Cardiac muscle cell (in vitro differentiated cells and primary cell): ENCODE measurements around the gene BABAM1. TPM values are rescaled to one million over a fixed set of nuclear protein-coding genes. Genes with fewer than 3 reads are reported as not detected.

Experiments used
- DNase-seq, 2 donors: peaks; one replicate each; pipeline versions ENCODE4 v3.0.0 to v3.0.0-alpha.2; 2010 to 2017; ENCODE audit warnings: low read depth in 1 of 2, low spot score in 1 of 2
- H3K27ac ChIP-seq: fragments of 200-600 bp; sonication (generic); 2 replicates; pipeline ENCODE4 v1.5.1; 2016
- H3K27me3 ChIP-seq: fragments of 200-600 bp; sonication (generic); 2 replicates; pipeline ENCODE4 v1.6.0; 2016; ENCODE audit warnings: control low read depth
- H3K36me3 ChIP-seq: fragments of 200-600 bp; sonication (generic); 2 replicates; pipeline ENCODE4 v1.5.1; 2016; ENCODE audit warnings: control low read depth
- H3K4me1 ChIP-seq: fragments of 200-600 bp; sonication (generic); 2 replicates; pipeline ENCODE4 v1.8.1; 2017; ENCODE audit warnings: low read depth, mild to moderate bottlenecking, mixed run types
- H3K4me3 ChIP-seq: fragments of 200-600 bp; sonication (generic); 2 replicates; pipeline ENCODE4 v1.5.1; 2016; ENCODE audit warnings: mild to moderate bottlenecking
- H3K9me3 ChIP-seq: fragments of 200-600 bp; sonication (generic); 2 replicates; pipeline ENCODE4 v1.5.1; 2017; ENCODE audit warnings: low read depth, mild to moderate bottlenecking, control low read depth
- polyA plus RNA-seq: library from polyadenylated mRNA; unstranded; fragments of >200 nt; fragmentation: Nextera tagmentation; extraction: Ambion mirVana; gene quantifications from 2 replicates; pipeline ENCODE4 v1.2.1, GENCODE V29; 2016
- total RNA-seq: library from RNA; depleted of rRNA; stranded (reverse); fragments of >200 nt; gene quantifications from 2 replicates; pipeline ENCODE4 v1.2.3, GENCODE V29; 2016
- TF ChIP-seq, protein P1 (sequence below): IDR thresholded peaks from 2 replicates; pipeline ENCODE4 v1.5.1; 2012; ENCODE audit warnings: low read depth, mild to moderate bottlenecking, low read length

The BABAM1 gene
- total and polyA plus RNA-seq, 2 experiments from 2014 or later = 136 to 141 TPM

DNA sequence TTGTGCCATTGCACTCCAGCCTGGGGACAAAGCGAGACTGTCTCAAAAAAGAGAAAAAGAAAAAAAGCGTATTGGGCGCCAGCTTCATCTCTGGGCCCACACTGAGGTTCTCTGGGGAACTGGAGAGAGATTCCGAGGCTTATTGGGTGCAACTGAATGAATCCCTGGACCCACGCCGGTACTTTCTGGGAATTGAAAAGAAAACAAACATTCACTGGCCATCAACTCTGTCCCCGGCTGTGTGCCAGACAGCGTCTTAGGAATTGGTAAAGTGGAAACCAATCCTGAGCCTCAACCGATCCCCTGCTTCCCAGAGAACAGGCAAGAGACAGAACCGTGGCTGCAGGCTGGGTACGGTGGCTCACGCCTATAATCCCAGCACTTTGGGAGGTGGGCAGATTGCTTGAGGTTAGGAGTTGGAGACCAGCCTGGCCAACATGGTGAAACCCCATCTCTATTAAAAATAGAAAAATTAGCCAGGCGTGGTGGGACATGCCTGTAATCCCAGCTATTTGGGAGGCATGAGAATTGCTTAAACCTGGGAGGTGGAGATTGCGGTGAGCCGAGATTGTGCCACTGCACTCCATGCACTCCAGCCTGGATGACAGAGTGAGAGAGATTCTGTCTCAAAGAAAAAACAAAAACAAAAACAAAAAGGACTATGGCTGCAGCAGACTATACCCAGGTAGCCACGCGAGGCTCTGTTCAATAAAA lies 58.8 kb downstream of the BABAM1 start:
- TF ChIP-seq, protein P1, sequence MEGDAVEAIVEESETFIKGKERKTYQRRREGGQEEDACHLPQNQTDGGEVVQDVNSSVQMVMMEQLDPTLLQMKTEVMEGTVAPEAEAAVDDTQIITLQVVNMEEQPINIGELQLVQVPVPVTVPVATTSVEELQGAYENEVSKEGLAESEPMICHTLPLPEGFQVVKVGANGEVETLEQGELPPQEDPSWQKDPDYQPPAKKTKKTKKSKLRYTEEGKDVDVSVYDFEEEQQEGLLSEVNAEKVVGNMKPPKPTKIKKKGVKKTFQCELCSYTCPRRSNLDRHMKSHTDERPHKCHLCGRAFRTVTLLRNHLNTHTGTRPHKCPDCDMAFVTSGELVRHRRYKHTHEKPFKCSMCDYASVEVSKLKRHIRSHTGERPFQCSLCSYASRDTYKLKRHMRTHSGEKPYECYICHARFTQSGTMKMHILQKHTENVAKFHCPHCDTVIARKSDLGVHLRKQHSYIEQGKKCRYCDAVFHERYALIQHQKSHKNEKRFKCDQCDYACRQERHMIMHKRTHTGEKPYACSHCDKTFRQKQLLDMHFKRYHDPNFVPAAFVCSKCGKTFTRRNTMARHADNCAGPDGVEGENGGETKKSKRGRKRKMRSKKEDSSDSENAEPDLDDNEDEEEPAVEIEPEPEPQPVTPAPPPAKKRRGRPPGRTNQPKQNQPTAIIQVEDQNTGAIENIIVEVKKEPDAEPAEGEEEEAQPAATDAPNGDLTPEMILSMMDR = no peak
- Histone ChIP-seq H3K27me3 (peaks cover 13% of the 10 kb centered on the region), H3K4me1 (peaks cover 4% of the 10 kb centered on the region), H3K36me3 (no peaks in the 10 kb centered on the region), H3K9me3 (no peaks in the 10 kb centered on the region), H3K27ac (no peak overlapping the region), H3K4me3 (no peak overlapping the region)
- no peak for DNase-seq

- peaks cover 13% of the 10 kb centered on the region for H3K27me3 ChIP-seq
- H3K27ac ChIP-seq = no peak overlapping the region
- TF ChIP-seq, protein P1 = no peak
- H3K4me1 ChIP-seq = peaks cover 4% of the 10 kb centered on the region
- H3K4me3 ChIP-seq = no peak overlapping the region
- no peaks in the 10 kb centered on the region for H3K36me3 ChIP-seq
- DNase-seq = no peak
- no peaks in the 10 kb centered on the region for H3K9me3 ChIP-seq
Observed at GRCh38 chr19:17326595-17326966, 59.3 kb downstream of the BABAM1 start.

GRCh38 chr19:17327068-17327653 lies 59.9 kb downstream of the BABAM1 start:
- H3K36me3 ChIP-seq = no peaks in the 10 kb centered on the region
- peaks cover 13% of the 10 kb centered on the region for H3K27me3 ChIP-seq
- H3K4me3 ChIP-seq = no peak overlapping the region
- H3K4me1 ChIP-seq = peaks cover 4% of the 10 kb centered on the region
- no peak overlapping the region for H3K27ac ChIP-seq
- DNase-seq = no peak
- TF ChIP-seq, protein P1 = no peak
- H3K9me3 ChIP-seq = no peaks in the 10 kb centered on the region

DNA sequence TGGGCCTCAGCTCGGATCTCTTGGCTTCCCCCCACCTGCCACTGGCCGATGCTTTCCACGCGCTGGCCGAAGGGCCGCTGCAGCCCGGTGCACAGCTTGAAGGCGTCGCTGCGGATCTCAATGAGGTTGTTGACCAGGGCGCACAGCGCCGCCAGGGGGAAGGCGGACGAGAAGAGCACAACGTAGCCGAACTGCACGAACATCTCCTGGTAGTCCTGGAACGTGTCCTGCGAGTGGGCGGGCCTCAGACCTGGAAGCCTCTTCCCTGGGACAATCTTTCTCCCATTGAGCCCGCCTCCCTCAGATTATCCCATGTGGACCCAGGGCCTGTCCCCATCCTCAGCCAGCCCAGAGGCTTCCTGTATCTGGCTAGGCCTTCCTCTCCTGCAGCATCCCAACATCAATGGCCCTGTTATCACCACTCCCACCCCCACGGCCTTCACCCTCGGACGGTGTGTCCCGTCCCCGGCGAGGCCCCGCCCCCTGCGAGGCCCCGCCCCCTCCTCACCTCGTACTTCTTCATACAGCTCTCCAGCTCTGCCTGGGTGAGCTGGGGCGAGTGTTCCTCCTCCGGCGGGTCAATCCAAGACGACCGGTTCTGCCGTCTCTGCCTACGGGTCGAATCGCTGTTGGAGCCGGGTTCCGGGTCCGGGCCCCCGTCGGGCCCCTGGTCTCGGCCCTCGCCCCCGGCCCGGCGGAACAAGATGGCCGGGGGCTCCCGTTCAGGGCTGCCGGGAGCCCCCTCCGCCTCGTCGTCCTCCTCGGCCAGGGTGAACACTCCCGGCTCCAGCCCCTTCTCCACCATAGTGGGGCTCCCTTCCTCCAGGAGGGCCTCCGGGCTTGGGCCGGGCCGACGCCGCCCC lies 60.6 kb downstream of the BABAM1 start:
- TF ChIP-seq, protein P1 = peak; percentile 64
- peak overlapping the region; percentile 43 for H3K27ac ChIP-seq

More for the DNA sequence above, 60.6 kb downstream of the BABAM1 start:
- H3K27me3 ChIP-seq = peaks cover 13% of the 10 kb centered on the region
- peaks cover 4% of the 10 kb centered on the region for H3K4me1 ChIP-seq
- DNase-seq = peak; percentile 83 to 89
- no peaks in the 10 kb centered on the region for H3K36me3 ChIP-seq
- peak overlapping the region; percentile 48 for H3K4me3 ChIP-seq
- H3K9me3 ChIP-seq = no peaks in the 10 kb centered on the region

Other genes with a start within 250 kb of the BABAM1 start
- gene CPAMD8, start 240.6 kb upstream of the BABAM1 start, total RNA-seq = 31.8 and 53.4 TPM in 2 replicates
- gene CPAMD8, start 240.6 kb upstream of the BABAM1 start, polyA plus RNA-seq = 18.1 and 27.1 TPM in 2 replicates
- gene HAUS8, start 192.0 kb upstream of the BABAM1 start, total RNA-seq = 4.1 and 14.2 TPM in 2 replicates
- gene HAUS8, start 192.0 kb upstream of the BABAM1 start, polyA plus RNA-seq = 11.5 and 16.3 TPM in 2 replicates
- gene MYO9B, start 191.7 kb upstream of the BABAM1 start, total RNA-seq = 47.9 and 50.8 TPM in 2 replicates
- 17.7 and 20.8 TPM in 2 replicates for gene MYO9B, start 191.7 kb upstream of the BABAM1 start, polyA plus RNA-seq
- 24.3 and 38.1 TPM in 2 replicates for gene USE1, start 52.1 kb upstream of the BABAM1 start, total RNA-seq
- gene USE1, start 52.1 kb upstream of the BABAM1 start, polyA plus RNA-seq = 28.5 and 47.8 TPM in 2 replicates
- gene OCEL1, start 41.2 kb upstream of the BABAM1 start, total RNA-seq = 9.3 and 14.5 TPM in 2 replicates
- 31.3 and 42.5 TPM in 2 replicates for gene OCEL1, start 41.2 kb upstream of the BABAM1 start, polyA plus RNA-seq
- gene NR2F6, start 21.5 kb upstream of the BABAM1 start, total RNA-seq = 147 and 173 TPM in 2 replicates
- 124 and 141 TPM in 2 replicates for gene NR2F6, start 21.5 kb upstream of the BABAM1 start, polyA plus RNA-seq
- 0.07 and 0.39 TPM in 2 replicates for gene USHBP1, start 2.7 kb upstream of the BABAM1 start, total RNA-seq
- gene USHBP1, start 2.7 kb upstream of the BABAM1 start, polyA plus RNA-seq = 0.56 and 2.2 TPM in 2 replicates
- 1.9 and 5.7 TPM in 2 replicates for gene ANKLE1, start 14.5 kb downstream of the BABAM1 start, total RNA-seq
- 1.1 and 3.3 TPM in 2 replicates for gene ANKLE1, start 14.5 kb downstream of the BABAM1 start, polyA plus RNA-seq
- gene ABHD8, start 36.0 kb downstream of the BABAM1 start, total RNA-seq = 41.6 and 50.6 TPM in 2 replicates
- 38.1 and 46.8 TPM in 2 replicates for gene ABHD8, start 36.0 kb downstream of the BABAM1 start, polyA plus RNA-seq
- gene MRPL34, start 38.4 kb downstream of the BABAM1 start, total RNA-seq = 274 and 304 TPM in 2 replicates
- gene MRPL34, start 38.4 kb downstream of the BABAM1 start, polyA plus RNA-seq = 172 and 184 TPM in 2 replicates
- 45.4 and 47.6 TPM in 2 replicates for gene DDA1, start 42.1 kb downstream of the BABAM1 start, total RNA-seq
- 53.3 and 55.2 TPM in 2 replicates for gene DDA1, start 42.1 kb downstream of the BABAM1 start, polyA plus RNA-seq
- 14.4 and 21.1 TPM in 2 replicates for gene ANO8, start 67.4 kb downstream of the BABAM1 start, total RNA-seq
- gene ANO8, start 67.4 kb downstream of the BABAM1 start, polyA plus RNA-seq = 2.8 and 3.6 TPM in 2 replicates
- gene GTPBP3, start 70.1 kb downstream of the BABAM1 start, total RNA-seq = 78.6 and 95.6 TPM in 2 replicates
- gene GTPBP3, start 70.1 kb downstream of the BABAM1 start, polyA plus RNA-seq = 34.9 and 53.4 TPM in 2 replicates
- gene PLVAP, start 109.9 kb downstream of the BABAM1 start, total RNA-seq = 2.1 and 4.3 TPM in 2 replicates
- 4.2 and 6.1 TPM in 2 replicates for gene PLVAP, start 109.9 kb downstream of the BABAM1 start, polyA plus RNA-seq
- 1.4 and 2.2 TPM in 2 replicates for gene CCDC194, start 126.8 kb downstream of the BABAM1 start, total RNA-seq
- 2.3 and 3.0 TPM in 2 replicates for gene CCDC194, start 126.8 kb downstream of the BABAM1 start, polyA plus RNA-seq
- gene BST2, start 138.2 kb downstream of the BABAM1 start, total RNA-seq = 69.3 and 166 TPM in 2 replicates
- gene BST2, start 138.2 kb downstream of the BABAM1 start, polyA plus RNA-seq = 91.8 and 184 TPM in 2 replicates
- 133 and 148 TPM in 2 replicates for gene MVB12A, start 152.6 kb downstream of the BABAM1 start, total RNA-seq
- gene MVB12A, start 152.6 kb downstream of the BABAM1 start, polyA plus RNA-seq = 130 and 148 TPM in 2 replicates
- 3.2 and 3.3 TPM in 2 replicates for gene TMEM221, start 181.2 kb downstream of the BABAM1 start, total RNA-seq
- gene TMEM221, start 181.2 kb downstream of the BABAM1 start, polyA plus RNA-seq = 5.7 and 6.0 TPM in 2 replicates
- gene NXNL1, start 193.5 kb downstream of the BABAM1 start, total RNA-seq = not detected in 2 replicates
- gene NXNL1, start 193.5 kb downstream of the BABAM1 start, polyA plus RNA-seq = 0.16 TPM in 1 of 2 replicates, not detected in the other
- 28.5 and 40.4 TPM in 2 replicates for gene SLC27A1, start 203.1 kb downstream of the BABAM1 start, total RNA-seq
- 30.1 and 31.8 TPM in 2 replicates for gene SLC27A1, start 203.1 kb downstream of the BABAM1 start, polyA plus RNA-seq
- 150 and 177 TPM in 2 replicates for gene PGLS, start 244.2 kb downstream of the BABAM1 start, total RNA-seq
- gene PGLS, start 244.2 kb downstream of the BABAM1 start, polyA plus RNA-seq = 116 and 118 TPM in 2 replicates